H1 (cell line): ENCODE data around the gene ASF1B. TPM values are rescaled to one million over a fixed set of nuclear protein-coding genes. Genes with fewer than 3 reads are reported as not detected.

Experiments used
- EGR1 ChIP-seq: IDR thresholded peaks from 2 replicates; pipeline ENCODE4 v1.6.1; 2011; ENCODE audit warnings: low read depth, low read length, borderline replicate concordance
- EZH2 ChIP-seq: fragments of 200-600 bp; sonication (generic); IDR thresholded peaks from 2 replicates; pipeline ENCODE4 v1.7.1; 2012; ENCODE audit warnings: low read depth, mild to moderate bottlenecking, moderate library complexity, low read length, inconsistent platforms; ENCODE audit not compliant: severe bottlenecking
- polyA plus RNA-seq, 7 experiments: library from polyadenylated mRNA; depleted of rRNA in 3 of 7; stranded (reverse) in 5 of 7; unstranded in 2 of 7; fragments of >200 nt in 5 of 7; fragments of 200-250 nt in 2 of 7; gene quantifications; 1 replicate in 5 of 7; 2 replicates in 1 of 7; 4 replicates in 1 of 7; pipeline versions ENCODE4 v1.2.1 to v1.2.3, GENCODE V29; 2011 to 2013; ENCODE audit warnings: missing spikeins in 2 of 7, mixed read lengths in 2 of 7
- total RNA-seq: library from RNA; stranded (reverse); fragmentation: NEBNext Ultra II Directional; extraction: Animal tissue kit (Norgen Biotek cat#: 25700); gene quantifications from 2 replicates; pipeline ENCODE4 v1.2.1, GENCODE V29; 2021
- TF ChIP-seq, protein P1 (sequence below): IDR thresholded peaks from 2 replicates; pipeline ENCODE4 v1.6.1; 2012; ENCODE audit warnings: low read length, inconsistent platforms

The ASF1B gene
- total and polyA plus RNA-seq, 2 of the 8 experiments (the other 6 are each of a cell fraction or from before 2014, with no cell fraction given), result 32.6 to 59.2 TPM

DNA sequence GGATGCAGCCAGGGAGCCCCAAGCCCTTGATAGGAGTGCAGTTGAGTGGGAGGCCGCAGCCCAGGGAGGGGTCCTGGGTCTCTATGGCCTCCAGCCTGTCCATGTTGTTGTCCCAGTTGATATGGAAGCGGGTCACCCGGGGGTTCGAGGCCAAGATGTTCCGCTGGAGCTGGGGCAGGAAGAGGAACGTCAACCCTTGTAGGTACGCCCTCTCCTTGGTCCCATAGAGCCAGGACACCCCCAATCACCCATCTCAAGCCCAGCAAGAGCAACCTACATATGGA, 15.9 kb downstream of the ASF1B start (continued):
- no peak for TF ChIP-seq EZH2
- TF ChIP-seq, protein P1, sequence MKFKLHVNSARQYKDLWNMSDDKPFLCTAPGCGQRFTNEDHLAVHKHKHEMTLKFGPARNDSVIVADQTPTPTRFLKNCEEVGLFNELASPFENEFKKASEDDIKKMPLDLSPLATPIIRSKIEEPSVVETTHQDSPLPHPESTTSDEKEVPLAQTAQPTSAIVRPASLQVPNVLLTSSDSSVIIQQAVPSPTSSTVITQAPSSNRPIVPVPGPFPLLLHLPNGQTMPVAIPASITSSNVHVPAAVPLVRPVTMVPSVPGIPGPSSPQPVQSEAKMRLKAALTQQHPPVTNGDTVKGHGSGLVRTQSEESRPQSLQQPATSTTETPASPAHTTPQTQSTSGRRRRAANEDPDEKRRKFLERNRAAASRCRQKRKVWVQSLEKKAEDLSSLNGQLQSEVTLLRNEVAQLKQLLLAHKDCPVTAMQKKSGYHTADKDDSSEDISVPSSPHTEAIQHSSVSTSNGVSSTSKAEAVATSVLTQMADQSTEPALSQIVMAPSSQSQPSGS, result no peak
- TF ChIP-seq EGR1, result no peak
